NCI-H460 (cell line): ENCODE results near the gene SAP30L. TPM values are rescaled to one million over a fixed set of nuclear protein-coding genes. Genes with fewer than 3 reads are reported as not detected.

Experiments
- DNase-seq: peaks from one replicate; pipeline ENCODE4 v3.0.0-alpha.2; 2016; ENCODE audit warnings: low read depth; ENCODE audit errors: extremely low read depth
- total RNA-seq: library from RNA; depleted of rRNA; stranded (reverse); fragments of >200 nt; shearing (Covaris generic); gene quantifications from 2 replicates; pipeline ENCODE4 v1.2.3, GENCODE V29; 2014

SAP30L gene
- total RNA-seq, 1 experiment from 2014 or later, result 27.2 TPM

DNA sequence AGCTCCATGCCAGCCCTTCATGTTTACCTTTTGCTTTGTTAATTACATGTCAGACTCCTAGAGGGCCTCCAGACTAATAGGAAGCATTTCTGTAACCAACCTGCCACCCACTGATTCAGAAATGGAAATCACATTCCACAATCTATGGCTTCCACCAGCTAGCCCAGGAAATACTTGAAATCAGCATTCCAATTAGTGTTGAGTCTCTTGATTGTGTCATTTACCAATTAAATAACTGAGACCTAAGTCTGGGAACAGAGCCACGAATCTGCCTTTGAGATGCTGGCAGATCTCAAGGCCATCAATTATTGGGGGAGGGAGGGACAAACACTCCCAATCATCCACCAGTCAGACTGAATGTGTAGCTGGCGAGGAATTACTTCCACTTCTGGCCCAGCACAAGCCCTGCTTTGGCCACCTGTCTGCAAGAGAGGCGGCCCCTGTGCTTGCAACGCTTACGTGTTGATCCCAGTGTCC, 27.4 kb upstream of the SAP30L start:
- no peak for DNase-seq

GRCh38 chr5:154419236-154419635, 26.6 kb upstream of the SAP30L start:
- DNase-seq, result no peak

DNA sequence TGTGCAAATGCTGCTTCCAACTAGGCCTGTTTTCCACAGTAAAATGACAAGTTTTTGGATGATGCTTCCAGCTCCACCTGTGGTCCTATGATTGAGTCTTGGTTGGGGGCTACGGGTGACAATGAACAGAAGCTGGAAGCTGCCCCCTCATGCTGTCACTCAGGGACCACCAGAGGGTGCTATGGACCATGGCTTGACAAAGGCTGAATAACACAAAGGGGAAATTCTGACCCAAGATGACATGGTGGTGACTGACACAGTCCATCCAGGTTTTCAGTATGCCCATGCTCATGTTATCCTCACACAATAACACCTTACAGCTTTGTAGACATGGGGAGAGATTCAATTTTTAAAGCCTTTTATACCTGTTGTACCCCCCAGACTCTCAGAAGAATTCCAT, 23.9 kb upstream of the SAP30L start:
- DNase-seq, result no peak

DNA sequence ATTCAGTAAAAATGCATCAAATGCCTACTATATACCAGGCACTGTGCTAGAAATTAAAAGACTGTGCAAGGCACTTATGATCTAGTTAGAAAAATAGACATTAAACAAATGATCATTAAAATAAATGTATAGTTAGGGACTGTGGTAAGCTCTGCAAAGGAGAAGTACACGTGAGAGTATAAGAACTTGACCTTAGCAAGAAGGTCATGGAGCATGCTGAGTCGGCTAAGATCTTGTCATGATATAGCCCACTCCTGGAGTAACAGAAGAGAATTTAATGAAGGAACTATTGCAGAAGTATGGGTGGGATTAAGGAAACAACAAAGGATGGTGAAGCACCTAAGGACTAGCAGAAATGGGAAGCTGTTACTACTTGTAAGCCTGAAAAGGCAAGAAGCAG, 23.5 kb upstream of the SAP30L start:
- no peak for DNase-seq

- DNase-seq, result no peak
These were observed 17.6 kb upstream of the SAP30L start for GRCh38 chr5:154428208-154428607.

DNA sequence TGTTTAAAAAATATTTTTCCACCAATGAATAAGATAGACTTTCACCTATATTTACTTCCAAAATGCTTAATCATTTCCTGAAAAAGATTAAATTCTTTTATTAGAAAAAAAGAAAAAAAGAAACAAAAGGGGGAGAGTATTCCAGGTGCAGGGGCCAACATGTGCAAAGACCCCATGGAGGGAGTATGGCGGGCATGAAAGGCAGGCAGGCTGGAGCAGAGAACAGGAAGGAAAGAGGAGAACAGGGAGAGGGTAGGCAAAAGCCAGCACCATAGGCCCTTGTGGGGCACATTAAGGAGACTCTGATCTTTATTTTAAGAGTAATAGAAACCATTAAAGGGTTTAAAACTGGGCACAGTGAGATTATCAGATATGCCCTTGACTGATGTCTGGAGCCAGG, 16.5 kb upstream of the SAP30L start:
- DNase-seq, result no peak

DNA sequence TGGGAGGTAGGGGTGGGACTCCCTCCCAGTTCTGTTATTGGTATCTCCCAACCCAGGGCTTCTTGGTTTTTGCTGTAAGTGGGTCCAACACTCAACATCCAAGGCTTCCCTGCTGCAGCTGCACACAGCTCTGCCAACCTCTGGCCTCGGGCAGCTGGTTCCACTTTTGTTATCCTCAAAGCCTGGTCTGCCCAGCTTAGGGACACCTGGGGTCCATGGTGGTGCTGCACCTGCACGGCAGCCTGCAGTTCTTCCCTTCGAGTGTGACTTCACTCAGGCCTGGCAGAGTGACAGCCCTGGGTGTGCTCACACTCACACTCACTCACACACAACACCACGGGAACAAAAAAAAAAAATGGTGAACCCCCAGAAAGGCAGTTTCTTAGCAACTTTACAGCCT, 15.3 kb upstream of the SAP30L start:
- no peak for DNase-seq

- no peak for DNase-seq
These were observed 14.7 kb upstream of the SAP30L start for GRCh38 chr5:154430961-154431630.

- DNase-seq, result no peak
These were observed 10.6 kb upstream of the SAP30L start for GRCh38 chr5:154435226-154435625.

GRCh38 chr5:154437281-154437965, 8.4 kb upstream of the SAP30L start:
- DNase-seq, result no peak

- DNase-seq, result no peak
These were observed 5.3 kb upstream of the SAP30L start for GRCh38 chr5:154440540-154440939.

- no peak for DNase-seq
These were observed 3.0 kb upstream of the SAP30L start for GRCh38 chr5:154442801-154443200.

DNA sequence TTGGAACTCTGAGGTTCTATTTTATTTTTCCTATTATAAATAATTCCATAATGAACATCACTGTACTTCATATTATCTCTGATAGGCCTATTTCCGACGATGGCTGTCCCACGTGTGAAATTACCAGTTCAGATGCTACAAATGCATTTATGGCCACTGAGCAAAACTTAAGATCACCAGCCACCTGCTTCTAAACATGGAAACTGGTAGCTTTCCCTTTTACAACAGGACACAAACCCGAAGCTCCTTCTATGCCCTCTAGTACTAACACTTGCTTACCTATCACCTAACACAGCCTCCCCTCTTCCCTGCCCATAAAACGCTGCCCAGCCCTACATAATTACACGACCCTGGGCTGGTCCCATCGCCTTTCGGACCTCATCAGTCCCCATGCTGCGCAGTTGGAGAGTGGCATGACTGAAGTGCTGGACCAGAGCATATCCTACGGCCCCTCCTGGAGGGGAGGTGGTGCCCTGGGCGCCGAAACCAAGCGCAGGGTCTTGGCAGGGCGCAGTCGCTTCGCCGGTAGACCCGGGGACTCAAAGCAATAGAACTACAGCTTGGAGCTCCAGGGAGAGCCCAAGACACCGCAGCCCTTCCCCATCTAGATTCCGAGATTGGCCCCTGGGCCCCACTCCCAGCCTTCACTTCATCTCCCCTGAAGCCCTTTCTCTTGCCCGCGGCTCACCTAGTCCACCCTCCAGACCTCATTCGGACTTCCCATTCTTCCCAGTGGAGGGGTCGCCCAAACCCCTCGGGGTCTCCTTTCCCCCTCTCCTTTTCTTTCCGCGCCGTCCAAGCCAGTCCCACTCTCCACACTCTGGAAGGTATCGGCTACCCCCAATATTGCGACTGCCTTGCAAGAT, 1.0 kb upstream of the SAP30L start:
- DNase-seq, result no peak

GRCh38 chr5:154446195-154447088, 645 bp downstream of the SAP30L start:
- DNase-seq, result no peak

GRCh38 chr5:154447089-154447725, 1.4 kb downstream of the SAP30L start:
- DNase-seq, result no peak

GRCh38 chr5:154449786-154450185, 4.0 kb downstream of the SAP30L start:
- DNase-seq, result no peak

GRCh38 chr5:154451957-154452356, 6.2 kb downstream of the SAP30L start:
- DNase-seq, result no peak

- DNase-seq, result no peak
These were observed 9.8 kb downstream of the SAP30L start for GRCh38 chr5:154455585-154455984.

DNA sequence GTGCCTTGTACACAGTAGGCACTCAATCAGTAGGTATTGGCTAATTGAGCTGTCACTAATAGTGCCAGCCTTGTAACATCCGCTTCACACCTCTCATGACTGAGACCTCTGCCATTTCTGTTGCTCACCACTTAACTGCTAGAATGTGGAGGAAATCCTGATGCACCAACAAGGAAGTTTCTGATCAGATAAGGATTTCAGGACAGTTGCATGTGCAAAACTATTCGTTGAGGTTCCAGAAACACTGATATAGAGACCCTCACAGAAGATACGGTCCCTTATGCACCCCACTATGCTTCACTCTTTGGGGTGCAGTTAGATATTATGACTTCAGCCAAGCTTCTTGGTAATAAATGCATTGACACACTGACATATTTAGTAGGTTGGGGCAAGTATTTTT, 10.7 kb downstream of the SAP30L start:
- DNase-seq, result no peak

- DNase-seq, result no peak
These were observed 13.2 kb downstream of the SAP30L start for GRCh38 chr5:154459015-154459414.
